Measurements from ENCODE around the gene IFNL2. TPM values are rescaled to one million over a fixed set of nuclear protein-coding genes. Genes with fewer than 3 reads are reported as not detected.

The IFNL2 gene
- total and polyA plus RNA-seq, 9 of the 15 experiments (the other 6 are each of a cell fraction or from before 2014, with no cell fraction given) = not detected

- TF ChIP-seq ZBTB2 (IDR thresholded peaks at IDR 0.05) (peak; percentile 75), ZNF609 (CRISPR knock-in tag; IDR thresholded peaks at IDR 0.05; ENCODE audit: borderline replicate concordance) (no peak), NR1H2 (CRISPR knock-in tag; IDR thresholded peaks at IDR 0.05) (no peak), CREB5 (CRISPR knock-in tag; IDR thresholded peaks at IDR 0.05) (no peak), RBM22 (IDR thresholded peaks at IDR 0.05; ENCODE audit: low read depth, low read length, poor library complexity, severe bottlenecking) (no peak), RBBP5 (IDR thresholded peaks at IDR 0.05; ENCODE audit: borderline replicate concordance, insufficient read depth, low read length, poor library complexity, severe bottlenecking) (peak; percentile 40), USF2 (CRISPR knock-in tag; IDR thresholded peaks at IDR 0.05) (no peak), ZC3H11A (IDR thresholded peaks at IDR 0.05; ENCODE audit: low read depth, low read length) (no peak), POLR2AphosphoS5 (IDR thresholded peaks at IDR 0.05; ENCODE audit: control insufficient read depth, insufficient read depth, low read depth, low read length) (0 out of 2 replicates have a peak, but pooled peaks have one; percentile 42), MNT (conservative IDR thresholded peaks at IDR 0.05) (0 out of 4 replicates have a peak, but pooled peaks of 1 of the 2 experiments have one; percentile 26), TGIF2 (CRISPR knock-in tag; IDR thresholded peaks at IDR 0.05) (no peak), ZNF316 (IDR thresholded peaks at IDR 0.05) (0 out of 2 replicates have a peak, but pooled peaks have one; percentile 16), SAFB2 (IDR thresholded peaks at IDR 0.05; ENCODE audit: borderline replicate concordance, low read depth, low read length, severe bottlenecking) (no peak), PREB (CRISPR knock-in tag; IDR thresholded peaks at IDR 0.05) (no peak)
These were observed 40.5 kb downstream of the IFNL2 start (continued) for GRCh38 chr19:39308531-39309304.

All from K562 (cell line).